WTC11 (cell line): ENCODE results near the gene BPHL. TPM values are rescaled to one million over a fixed set of nuclear protein-coding genes. Genes with fewer than 3 reads are reported as not detected.

Experiments
- CREB1 ChIP-seq: sonication (generic); formaldehyde crosslinking; IDR thresholded peaks from 2 replicates; pipeline ENCODE4 v1.8.0; 2023; ENCODE audit warnings: mild to moderate bottlenecking, missing genetic modification reagents
- E2F5 ChIP-seq: sonication (generic); formaldehyde crosslinking; IDR thresholded peaks from 2 replicates; pipeline ENCODE4 v1.8.1; 2022; ENCODE audit warnings: mild to moderate bottlenecking, moderate library complexity, missing genetic modification reagents
- ELF4 ChIP-seq: sonication (generic); formaldehyde crosslinking; IDR thresholded peaks from 2 replicates; pipeline ENCODE4 v1.8.1; 2022; ENCODE audit warnings: low read depth, mild to moderate bottlenecking, moderate library complexity, missing genetic modification reagents
- EMX1 ChIP-seq: fragments of 250-450 bp; sonication (Bioruptor Pico); IDR thresholded peaks from 2 replicates; pipeline ENCODE4 v1.8.0; 2021; ENCODE audit warnings: mild to moderate bottlenecking
- FOXP4 ChIP-seq: sonication (generic); formaldehyde crosslinking; IDR thresholded peaks from 2 replicates; pipeline ENCODE4 v1.8.0; 2022; ENCODE audit warnings: mild to moderate bottlenecking, missing genetic modification reagents
- GRHL2 ChIP-seq: fragments of 250-450 bp; sonication (Bioruptor Pico); IDR thresholded peaks from 2 replicates; pipeline ENCODE4 v1.8.0; 2022; ENCODE audit warnings: mild to moderate bottlenecking, moderate library complexity; ENCODE audit not compliant: insufficient replicate concordance, severe bottlenecking
- IRF1 ChIP-seq: sonication (generic); formaldehyde crosslinking; IDR thresholded peaks from 2 replicates; pipeline ENCODE4 v1.8.0; 2023; ENCODE audit warnings: missing genetic modification reagents
- IRF2 ChIP-seq: sonication (generic); formaldehyde crosslinking; IDR thresholded peaks from 2 replicates; pipeline ENCODE4 v1.8.0; 2022; ENCODE audit warnings: low read depth, missing genetic modification reagents, borderline replicate concordance
- KAT7 ChIP-seq: sonication (generic); formaldehyde crosslinking; IDR thresholded peaks from 2 replicates; pipeline ENCODE4 v1.8.1; 2023; ENCODE audit warnings: missing genetic modification reagents, mild to moderate bottlenecking, borderline replicate concordance
- MAX ChIP-seq: sonication (generic); formaldehyde crosslinking; IDR thresholded peaks from 2 replicates; pipeline ENCODE4 v1.8.0; 2022; ENCODE audit warnings: mild to moderate bottlenecking, missing genetic modification reagents
- NR1H2 ChIP-seq: sonication (generic); formaldehyde crosslinking; IDR thresholded peaks from 2 replicates; pipeline ENCODE4 v1.9.0; 2021; ENCODE audit warnings: mild to moderate bottlenecking, moderate library complexity, missing genetic modification reagents
- OVOL2 ChIP-seq: fragments of 250-450 bp; sonication (Bioruptor Pico); IDR thresholded peaks from 2 replicates; pipeline ENCODE4 v1.9.0; 2021; ENCODE audit warnings: mild to moderate bottlenecking, borderline replicate concordance
- RELA ChIP-seq: sonication (generic); formaldehyde crosslinking; IDR thresholded peaks from 2 replicates; pipeline ENCODE4 v1.8.1; 2022; ENCODE audit warnings: missing genetic modification reagents, mild to moderate bottlenecking, borderline replicate concordance
- SP1 ChIP-seq: sonication (generic); formaldehyde crosslinking; conservative IDR thresholded peaks from 2 replicates; pipeline ENCODE4 v1.8.1; 2022; ENCODE audit warnings: missing genetic modification reagents
- TEAD4 ChIP-seq: sonication (generic); formaldehyde crosslinking; IDR thresholded peaks from 2 replicates; pipeline ENCODE4 v1.8.0; 2022; ENCODE audit warnings: mild to moderate bottlenecking, missing genetic modification reagents
- USF1 ChIP-seq: sonication (generic); formaldehyde crosslinking; IDR thresholded peaks from 2 replicates; pipeline ENCODE4 v1.8.0; 2022; ENCODE audit warnings: mild to moderate bottlenecking, missing genetic modification reagents
- ZNF138 ChIP-seq: sonication (generic); formaldehyde crosslinking; conservative IDR thresholded peaks from 2 replicates; pipeline ENCODE4 v1.8.1; 2022; ENCODE audit warnings: mild to moderate bottlenecking, moderate library complexity, missing genetic modification reagents
- ZNF232 ChIP-seq: sonication (generic); formaldehyde crosslinking; IDR thresholded peaks from 2 replicates; pipeline ENCODE4 v1.8.0; 2022; ENCODE audit warnings: mild to moderate bottlenecking, missing genetic modification reagents
- ZNF317 ChIP-seq: sonication (generic); formaldehyde crosslinking; IDR thresholded peaks from 2 replicates; pipeline ENCODE4 v1.8.1; 2023; ENCODE audit warnings: low read depth, mild to moderate bottlenecking, moderate library complexity, missing genetic modification reagents, borderline replicate concordance
- ZNF416 ChIP-seq: fragments of 250-450 bp; sonication (Bioruptor Pico); IDR thresholded peaks from 2 replicates; pipeline ENCODE4 v1.9.0; 2021; ENCODE audit warnings: mild to moderate bottlenecking, inconsistent platforms
- ZNF671 ChIP-seq: fragments of 250-450 bp; sonication (Bioruptor Pico); IDR thresholded peaks from 2 replicates; pipeline ENCODE4 v1.8.0; 2021; ENCODE audit warnings: mild to moderate bottlenecking
- total RNA-seq: library from RNA; stranded (reverse); gene quantifications from 3 replicates; pipeline ENCODE4 v1.2.3, GENCODE V29; 2021
- TF ChIP-seq, protein P1 (sequence below): sonication (generic); formaldehyde crosslinking; IDR thresholded peaks from 2 replicates; pipeline ENCODE4 v1.8.0; 2023; ENCODE audit warnings: missing genetic modification reagents, mild to moderate bottlenecking, borderline replicate concordance
- TF ChIP-seq, protein P2 (sequence below): fragments of 250-450 bp; sonication (Bioruptor Pico); IDR thresholded peaks from 2 replicates; pipeline ENCODE4 v1.9.0; 2021; ENCODE audit warnings: mild to moderate bottlenecking, borderline replicate concordance
- TF ChIP-seq, protein P3 (sequence below): fragments of 250-450 bp; sonication (Bioruptor Pico); IDR thresholded peaks from 2 replicates; pipeline ENCODE4 v2.1.2; 2022; ENCODE audit warnings: mild to moderate bottlenecking, moderate library complexity

BPHL gene
- total RNA-seq, 1 experiment from 2014 or later, result 29.7 TPM

DNA sequence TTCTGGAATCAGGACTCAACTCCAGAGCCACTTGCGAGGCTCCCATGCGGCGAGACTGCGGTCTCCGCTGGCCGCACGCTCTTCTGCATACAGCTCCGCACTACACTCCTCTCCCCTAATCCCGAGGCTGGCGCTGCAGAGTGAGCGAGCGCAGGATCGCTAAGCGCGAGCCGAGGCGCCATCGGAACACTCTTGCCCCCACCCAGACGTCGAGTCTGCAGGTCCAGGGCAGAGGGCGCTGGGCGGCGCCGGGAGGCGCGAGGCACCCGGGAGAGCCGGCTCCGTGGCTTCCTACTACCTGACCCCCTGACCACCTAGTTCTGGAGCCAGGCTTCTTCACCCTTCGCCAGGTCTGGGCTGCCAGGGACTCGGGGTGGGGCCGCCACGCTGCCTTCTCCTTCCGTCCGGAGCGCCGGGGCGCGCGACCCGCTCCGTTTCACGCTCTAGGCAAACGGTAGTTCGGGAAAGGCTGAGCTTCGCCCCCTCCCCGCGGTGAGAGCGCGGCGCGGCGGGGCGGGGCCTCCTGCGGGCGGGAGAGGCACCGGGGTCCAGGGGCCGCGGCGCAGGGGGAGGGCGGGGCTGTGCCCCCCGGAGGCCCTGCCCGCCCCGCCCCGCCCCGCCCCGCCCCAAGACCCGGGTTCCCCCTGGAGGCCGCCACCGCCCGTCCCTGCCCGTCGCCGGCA lies 44.2 kb downstream of the BPHL start (continued):
- TF ChIP-seq CREB1 (CRISPR knock-in tag) (no peak), IRF2 (CRISPR knock-in tag) (no peak), ZNF416 (CRISPR knock-in tag) (no peak; the same call in 1 of the 2 replicates), ZNF317 (CRISPR knock-in tag) (no peak), TEAD4 (CRISPR knock-in tag) (no peak), KAT7 (CRISPR knock-in tag) (no peak), USF1 (CRISPR knock-in tag) (no peak), FOXP4 (CRISPR knock-in tag) (no peak; the same call in 1 of the 2 replicates), EMX1 (CRISPR knock-in tag) (0 out of 2 replicates have a peak, but pooled peaks have one; percentile 70), ZNF671 (no peak), MAX (CRISPR knock-in tag) (peak; percentile 71), ZNF138 (no peak), ELF4 (CRISPR knock-in tag) (no peak), IRF1 (CRISPR knock-in tag) (no peak), ZNF232 (CRISPR knock-in tag) (no peak), NR1H2 (CRISPR knock-in tag) (no peak), SP1 (CRISPR knock-in tag) (peak; percentile 22), RELA (no peak; the same call in 1 of the 2 replicates), OVOL2 (no peak), GRHL2 (CRISPR knock-in tag) (no peak), E2F5 (peak; percentile 86)
- TF ChIP-seq, protein P1, sequence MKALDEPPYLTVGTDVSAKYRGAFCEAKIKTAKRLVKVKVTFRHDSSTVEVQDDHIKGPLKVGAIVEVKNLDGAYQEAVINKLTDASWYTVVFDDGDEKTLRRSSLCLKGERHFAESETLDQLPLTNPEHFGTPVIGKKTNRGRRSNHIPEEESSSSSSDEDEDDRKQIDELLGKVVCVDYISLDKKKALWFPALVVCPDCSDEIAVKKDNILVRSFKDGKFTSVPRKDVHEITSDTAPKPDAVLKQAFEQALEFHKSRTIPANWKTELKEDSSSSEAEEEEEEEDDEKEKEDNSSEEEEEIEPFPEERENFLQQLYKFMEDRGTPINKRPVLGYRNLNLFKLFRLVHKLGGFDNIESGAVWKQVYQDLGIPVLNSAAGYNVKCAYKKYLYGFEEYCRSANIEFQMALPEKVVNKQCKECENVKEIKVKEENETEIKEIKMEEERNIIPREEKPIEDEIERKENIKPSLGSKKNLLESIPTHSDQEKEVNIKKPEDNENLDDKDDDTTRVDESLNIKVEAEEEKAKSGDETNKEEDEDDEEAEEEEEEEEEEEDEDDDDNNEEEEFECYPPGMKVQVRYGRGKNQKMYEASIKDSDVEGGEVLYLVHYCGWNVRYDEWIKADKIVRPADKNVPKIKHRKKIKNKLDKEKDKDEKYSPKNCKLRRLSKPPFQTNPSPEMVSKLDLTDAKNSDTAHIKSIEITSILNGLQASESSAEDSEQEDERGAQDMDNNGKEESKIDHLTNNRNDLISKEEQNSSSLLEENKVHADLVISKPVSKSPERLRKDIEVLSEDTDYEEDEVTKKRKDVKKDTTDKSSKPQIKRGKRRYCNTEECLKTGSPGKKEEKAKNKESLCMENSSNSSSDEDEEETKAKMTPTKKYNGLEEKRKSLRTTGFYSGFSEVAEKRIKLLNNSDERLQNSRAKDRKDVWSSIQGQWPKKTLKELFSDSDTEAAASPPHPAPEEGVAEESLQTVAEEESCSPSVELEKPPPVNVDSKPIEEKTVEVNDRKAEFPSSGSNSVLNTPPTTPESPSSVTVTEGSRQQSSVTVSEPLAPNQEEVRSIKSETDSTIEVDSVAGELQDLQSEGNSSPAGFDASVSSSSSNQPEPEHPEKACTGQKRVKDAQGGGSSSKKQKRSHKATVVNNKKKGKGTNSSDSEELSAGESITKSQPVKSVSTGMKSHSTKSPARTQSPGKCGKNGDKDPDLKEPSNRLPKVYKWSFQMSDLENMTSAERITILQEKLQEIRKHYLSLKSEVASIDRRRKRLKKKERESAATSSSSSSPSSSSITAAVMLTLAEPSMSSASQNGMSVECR, result peak; percentile 42; the same call in 1 of the 2 replicates
- TF ChIP-seq, protein P2, sequence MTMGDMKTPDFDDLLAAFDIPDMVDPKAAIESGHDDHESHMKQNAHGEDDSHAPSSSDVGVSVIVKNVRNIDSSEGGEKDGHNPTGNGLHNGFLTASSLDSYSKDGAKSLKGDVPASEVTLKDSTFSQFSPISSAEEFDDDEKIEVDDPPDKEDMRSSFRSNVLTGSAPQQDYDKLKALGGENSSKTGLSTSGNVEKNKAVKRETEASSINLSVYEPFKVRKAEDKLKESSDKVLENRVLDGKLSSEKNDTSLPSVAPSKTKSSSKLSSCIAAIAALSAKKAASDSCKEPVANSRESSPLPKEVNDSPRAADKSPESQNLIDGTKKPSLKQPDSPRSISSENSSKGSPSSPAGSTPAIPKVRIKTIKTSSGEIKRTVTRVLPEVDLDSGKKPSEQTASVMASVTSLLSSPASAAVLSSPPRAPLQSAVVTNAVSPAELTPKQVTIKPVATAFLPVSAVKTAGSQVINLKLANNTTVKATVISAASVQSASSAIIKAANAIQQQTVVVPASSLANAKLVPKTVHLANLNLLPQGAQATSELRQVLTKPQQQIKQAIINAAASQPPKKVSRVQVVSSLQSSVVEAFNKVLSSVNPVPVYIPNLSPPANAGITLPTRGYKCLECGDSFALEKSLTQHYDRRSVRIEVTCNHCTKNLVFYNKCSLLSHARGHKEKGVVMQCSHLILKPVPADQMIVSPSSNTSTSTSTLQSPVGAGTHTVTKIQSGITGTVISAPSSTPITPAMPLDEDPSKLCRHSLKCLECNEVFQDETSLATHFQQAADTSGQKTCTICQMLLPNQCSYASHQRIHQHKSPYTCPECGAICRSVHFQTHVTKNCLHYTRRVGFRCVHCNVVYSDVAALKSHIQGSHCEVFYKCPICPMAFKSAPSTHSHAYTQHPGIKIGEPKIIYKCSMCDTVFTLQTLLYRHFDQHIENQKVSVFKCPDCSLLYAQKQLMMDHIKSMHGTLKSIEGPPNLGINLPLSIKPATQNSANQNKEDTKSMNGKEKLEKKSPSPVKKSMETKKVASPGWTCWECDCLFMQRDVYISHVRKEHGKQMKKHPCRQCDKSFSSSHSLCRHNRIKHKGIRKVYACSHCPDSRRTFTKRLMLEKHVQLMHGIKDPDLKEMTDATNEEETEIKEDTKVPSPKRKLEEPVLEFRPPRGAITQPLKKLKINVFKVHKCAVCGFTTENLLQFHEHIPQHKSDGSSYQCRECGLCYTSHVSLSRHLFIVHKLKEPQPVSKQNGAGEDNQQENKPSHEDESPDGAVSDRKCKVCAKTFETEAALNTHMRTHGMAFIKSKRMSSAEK (CRISPR knock-in tag), result no peak
- TF ChIP-seq, protein P3, sequence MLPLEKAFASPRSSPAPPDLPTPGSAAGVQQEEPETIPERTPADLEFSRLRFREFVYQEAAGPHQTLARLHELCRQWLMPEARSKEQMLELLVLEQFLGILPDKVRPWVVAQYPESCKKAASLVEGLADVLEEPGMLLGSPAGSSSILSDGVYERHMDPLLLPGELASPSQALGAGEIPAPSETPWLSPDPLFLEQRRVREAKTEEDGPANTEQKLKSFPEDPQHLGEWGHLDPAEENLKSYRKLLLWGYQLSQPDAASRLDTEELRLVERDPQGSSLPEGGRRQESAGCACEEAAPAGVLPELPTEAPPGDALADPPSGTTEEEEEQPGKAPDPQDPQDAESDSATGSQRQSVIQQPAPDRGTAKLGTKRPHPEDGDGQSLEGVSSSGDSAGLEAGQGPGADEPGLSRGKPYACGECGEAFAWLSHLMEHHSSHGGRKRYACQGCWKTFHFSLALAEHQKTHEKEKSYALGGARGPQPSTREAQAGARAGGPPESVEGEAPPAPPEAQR, result no peak
